Caki2 (cell line): ENCODE measurements around the gene SORL1. TPM values are rescaled to one million over a fixed set of nuclear protein-coding genes. Genes with fewer than 3 reads are reported as not detected.
"Not testable (repeated sequence)": the region's sequence is repeated elsewhere in the genome, so short reads cannot be mapped to it uniquely, and the experiment has no call there.

Source experiments
- DNase-seq: peaks from one replicate; pipeline ENCODE4 v3.0.0-alpha.2; 2015; ENCODE audit warnings: low read depth
- in situ Hi-C: cut with HindIII; loops from 2 replicates; pipeline ENCODE4 v1.10.0; 2016; ENCODE audit warnings: low sequenced_read_pairs, low pct_unique_long_range_greater_than_20kb, mixed read lengths
- total RNA-seq: library from RNA; depleted of rRNA; stranded (reverse); fragments of >200 nt; shearing (Covaris generic); gene quantifications from 2 replicates; pipeline ENCODE4 v1.2.3, GENCODE V29; 2014; ENCODE audit warnings: low replicate concordance

SORL1 gene
- total RNA-seq, 1 experiment from 2014 or later: 15.1 TPM

DNA sequence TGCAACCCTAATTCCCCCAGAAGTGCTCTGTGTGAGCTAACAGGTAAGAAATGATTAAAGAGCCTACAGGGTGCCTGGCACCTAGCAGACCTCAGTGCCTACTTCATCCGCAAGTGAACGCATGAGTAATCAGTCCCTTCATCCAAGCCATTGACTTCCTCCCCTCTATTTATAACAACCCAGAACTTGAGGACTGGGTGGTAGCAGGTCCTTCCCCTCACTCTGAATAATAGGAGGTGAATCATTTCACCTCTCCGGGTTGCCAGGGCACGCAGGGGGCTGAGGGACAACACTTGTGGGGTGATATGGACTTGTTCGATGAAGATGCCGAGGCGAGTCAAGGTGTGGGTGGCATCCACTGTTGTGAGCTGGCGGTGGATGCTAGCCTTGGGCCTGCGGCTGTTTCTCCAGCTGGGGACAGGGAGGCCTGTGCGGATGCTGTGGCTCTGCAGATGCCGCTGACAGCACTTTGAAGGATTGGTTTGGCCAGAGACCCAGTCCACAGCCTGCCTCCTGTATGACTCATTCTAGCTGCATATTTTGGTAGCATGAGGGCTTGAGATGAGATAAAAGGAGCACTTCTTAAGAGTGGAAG lies 12.3 kb downstream of the SORL1 start:
- DNase-seq: peak; percentile 79
- in situ Hi-C loops: no loop called here

DNA sequence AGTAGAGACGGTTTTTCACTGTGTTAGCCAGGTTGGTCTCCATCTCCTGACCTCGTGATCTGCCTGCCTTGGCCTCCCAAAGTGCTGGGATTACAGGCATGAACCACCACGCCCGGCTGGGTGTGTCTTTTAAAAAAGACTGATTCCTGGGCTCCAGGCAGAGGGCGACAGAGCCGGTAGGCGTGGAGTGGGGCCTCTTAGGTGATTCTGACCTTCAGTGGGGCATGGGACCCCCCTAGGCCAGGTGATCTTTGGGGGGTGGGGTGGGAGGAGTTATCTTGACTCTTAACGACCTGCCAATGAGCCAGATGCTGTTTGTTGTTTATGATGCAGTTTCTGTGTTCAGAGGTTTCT lies 13.6 kb downstream of the SORL1 start:
- in situ Hi-C loops: no loop called here
- DNase-seq: no peak

DNA sequence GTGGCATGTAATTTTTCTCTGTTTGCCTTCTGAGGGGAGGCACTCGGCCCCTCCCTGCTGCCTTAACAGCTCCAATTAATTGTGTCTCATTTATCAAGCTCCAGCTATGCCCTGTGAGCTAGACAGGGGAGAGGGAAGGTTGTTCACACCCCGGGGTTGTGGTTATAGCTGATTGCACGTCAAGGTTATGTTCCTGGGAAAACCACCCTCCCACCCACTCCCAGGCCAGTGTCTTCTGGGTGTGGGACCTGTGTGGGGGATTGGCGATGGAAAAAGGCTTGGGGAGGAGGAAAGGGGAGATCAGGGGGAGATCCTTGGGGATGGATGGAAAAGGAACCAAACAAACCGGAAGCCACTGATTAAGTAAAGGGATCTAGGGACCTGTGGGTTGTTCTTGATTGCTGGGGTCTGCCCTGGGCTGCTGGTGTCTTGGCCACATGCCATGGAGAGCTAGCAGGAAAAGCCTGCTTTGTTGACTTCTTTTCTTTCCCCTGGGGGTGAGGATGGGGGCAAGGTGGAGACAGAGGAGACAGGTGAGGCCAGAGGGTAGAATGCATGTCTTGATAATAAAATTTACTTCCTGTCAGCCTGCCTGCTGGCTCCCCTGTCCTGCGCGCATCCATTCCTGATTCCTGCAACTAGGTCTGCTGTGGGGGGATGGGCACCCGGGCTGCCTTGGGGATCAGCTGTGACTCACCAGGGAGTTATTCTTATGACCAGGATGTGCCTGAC lies 14.1 kb downstream of the SORL1 start:
- in situ Hi-C loops: no loop called here
- DNase-seq: peak; percentile 85

DNA sequence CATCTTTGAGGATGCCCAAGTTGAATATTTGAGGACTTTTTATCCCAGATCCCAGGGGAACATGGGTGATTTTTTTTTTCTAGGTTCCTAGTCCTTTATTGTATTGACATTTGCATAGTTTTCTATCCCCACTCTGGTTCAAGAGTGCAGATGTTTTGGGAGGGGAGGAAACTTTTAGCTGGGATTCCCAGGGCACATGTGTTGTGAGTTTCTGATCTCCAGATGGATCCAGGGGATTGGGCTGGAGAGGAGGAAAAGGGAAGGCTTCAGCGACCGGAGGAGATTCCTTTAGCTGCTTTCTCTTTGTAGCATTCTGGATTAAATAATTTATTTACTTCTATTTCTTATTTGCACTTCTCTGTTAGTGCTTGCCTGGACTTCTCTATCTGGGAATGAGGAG lies 15.4 kb downstream of the SORL1 start:
- in situ Hi-C loops: no loop called here
- no peak for DNase-seq

DNA sequence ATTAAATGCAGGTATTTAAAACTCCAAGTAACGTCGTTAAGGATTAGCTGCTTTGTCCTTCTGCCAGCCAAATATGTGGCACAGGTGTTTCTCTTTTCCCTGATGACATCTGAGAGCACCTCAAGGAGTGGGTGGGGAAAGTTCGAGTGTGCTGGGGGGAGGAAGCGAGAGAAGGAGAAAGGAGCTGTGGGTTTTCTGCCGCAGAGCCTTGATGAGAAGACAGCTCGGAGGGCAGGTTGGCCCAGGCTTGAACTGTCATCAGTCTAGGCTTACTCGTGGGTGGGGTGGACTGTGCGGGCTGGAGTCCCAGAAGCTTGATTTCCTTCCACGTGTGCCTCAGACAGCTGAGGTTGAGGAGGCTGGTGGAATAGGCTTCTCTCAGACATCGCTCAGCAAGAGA lies 15.9 kb downstream of the SORL1 start:
- in situ Hi-C loops: no loop called here
- no peak for DNase-seq

DNA sequence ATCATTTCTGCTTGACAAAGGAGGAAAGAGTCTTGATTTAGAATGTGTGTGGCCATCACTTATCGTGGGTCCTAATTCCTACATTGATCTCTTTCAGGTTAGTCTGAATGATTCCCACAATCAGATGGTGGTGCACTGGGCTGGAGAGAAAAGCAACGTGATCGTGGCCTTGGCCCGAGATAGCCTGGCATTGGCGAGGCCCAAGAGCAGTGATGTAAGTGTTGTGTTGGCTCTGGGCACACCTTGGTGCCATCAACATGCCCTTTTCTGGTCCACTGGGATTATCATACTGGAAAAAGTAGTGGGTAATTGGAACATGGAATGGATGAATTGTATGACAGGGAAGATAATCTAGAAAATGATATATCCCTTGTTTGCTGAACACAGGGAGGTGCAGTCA lies 17.8 kb downstream of the SORL1 start:
- in situ Hi-C loops: no loop called here
- no peak for DNase-seq

DNA sequence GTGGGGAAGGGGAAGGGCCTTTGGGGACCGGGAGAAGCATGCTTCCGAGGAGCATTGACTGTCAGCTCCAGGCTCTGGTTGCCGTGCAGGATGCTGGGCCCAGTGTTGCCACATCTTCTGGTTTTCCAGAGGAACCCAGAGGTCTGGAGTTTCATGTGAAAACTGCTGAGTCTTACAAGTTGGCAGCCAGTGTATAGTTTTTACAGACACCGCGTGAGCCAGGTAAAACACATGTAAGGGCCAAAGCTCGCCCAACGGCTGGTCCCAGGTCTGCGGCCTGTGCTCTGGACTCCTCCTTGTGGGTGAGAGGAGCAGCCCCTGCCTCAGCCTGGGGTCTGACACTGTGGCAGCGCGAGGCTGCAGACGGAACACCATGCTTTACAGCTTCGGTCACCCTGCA lies 19.1 kb downstream of the SORL1 start:
- in situ Hi-C loops: no loop called here
- no peak for DNase-seq

DNA sequence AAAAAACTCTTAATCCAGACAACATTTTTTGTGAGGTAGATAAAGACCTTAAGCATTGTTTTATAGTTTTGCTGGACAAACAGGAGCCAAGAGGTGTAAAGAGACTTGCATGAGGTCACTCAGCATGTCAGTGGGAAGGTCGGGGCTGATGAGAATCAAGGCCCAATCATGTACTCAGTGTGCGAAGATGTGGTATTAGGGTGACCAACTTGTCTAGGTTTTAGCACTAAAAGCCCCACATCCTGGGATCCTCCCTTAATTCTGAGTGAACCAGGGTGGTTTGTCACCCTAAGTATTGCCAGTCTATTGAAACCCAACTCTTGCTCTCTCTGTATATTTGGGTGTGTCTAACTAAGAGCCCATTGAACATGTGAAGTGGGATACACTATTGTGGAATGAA lies 20.2 kb downstream of the SORL1 start:
- DNase-seq: no peak
- in situ Hi-C loops: no loop called here

DNA sequence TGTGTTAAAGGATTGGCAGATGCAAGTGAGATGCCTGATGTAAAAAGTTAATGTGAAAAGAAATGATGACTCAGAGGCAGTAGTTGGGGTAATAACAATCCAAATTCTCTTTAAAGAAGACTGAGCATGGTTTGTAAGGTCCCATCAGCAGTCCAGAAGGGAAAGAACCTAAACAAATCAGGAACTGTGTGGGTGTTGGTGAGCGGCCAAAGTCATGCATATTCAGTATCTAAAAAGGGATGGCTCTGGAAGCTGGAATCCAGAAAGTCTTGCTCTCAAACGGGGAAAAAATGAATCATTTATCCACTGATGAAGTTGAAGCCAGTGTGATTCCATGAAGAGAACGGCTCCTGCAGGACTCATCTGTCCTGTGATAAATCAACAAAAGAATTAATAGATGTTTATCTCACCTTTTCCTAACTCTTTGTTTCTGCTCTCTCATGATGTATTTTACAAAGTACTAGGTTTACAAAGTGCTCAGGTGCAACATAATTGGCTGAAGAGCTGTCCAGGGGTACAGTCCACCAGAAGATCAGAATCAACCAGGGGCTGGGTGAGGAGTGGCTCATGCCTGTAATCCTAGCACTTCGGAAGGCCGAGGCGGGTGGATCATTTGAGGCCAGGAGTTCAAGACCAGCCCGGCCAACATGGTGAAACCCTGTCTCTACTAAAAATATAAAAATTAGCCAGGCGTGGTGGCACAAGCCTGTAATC lies 21.1 kb downstream of the SORL1 start:
- peak; percentile 18 for DNase-seq
- in situ Hi-C loops: no loop called here

DNA sequence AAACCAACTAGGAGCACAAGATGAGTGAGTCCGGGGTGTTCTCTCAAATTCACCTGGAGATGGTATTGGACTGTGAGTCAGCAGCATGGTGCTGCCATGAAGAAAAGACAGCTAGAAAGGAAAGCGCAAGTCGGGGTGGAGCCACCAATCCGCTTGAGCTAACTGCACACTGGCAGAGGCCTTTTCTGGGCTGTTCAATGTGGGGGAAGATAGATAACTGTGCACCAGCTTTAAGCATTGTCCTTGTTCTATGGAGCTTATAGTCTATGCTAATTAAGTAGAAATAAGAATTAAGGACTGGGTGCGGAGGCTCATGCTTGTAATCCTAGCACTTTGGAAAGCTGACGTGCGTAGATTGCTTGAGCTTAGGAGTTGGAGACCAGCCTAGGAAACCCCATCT lies 22.6 kb downstream of the SORL1 start:
- DNase-seq: no peak
- in situ Hi-C loops: no loop called here

DNA sequence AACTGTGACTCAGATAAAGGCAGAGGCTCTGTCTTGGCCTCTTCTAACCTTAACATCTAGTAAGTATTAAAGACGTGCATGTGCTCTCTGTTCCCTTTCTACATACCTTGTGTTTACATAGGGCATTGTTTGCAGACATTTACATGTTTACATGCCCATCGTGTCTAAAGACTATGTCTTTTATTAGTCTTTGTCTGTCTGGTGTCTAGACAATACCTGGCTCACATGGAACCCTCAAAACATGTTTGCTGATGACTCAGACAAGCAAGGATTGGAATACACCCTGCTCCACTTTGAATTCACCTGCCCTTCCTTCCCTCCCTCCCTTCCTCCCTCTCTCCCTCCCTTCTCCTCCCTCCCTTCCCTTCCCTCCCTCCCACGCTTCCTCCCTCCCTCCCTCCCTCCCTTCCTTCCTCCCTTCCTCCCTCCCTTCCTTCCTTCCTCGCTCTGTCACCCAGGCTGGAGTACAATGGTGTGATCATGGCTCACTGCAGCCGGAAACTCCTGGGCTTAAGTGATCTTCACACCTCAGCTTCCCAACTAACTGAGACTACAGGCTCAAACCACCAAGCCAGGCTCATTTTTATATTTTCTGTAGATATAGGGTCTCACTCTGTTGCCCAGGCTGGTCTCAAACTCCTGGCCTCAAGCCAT lies 24.4 kb downstream of the SORL1 start:
- in situ Hi-C loops: no loop called here
- DNase-seq: no peak

DNA sequence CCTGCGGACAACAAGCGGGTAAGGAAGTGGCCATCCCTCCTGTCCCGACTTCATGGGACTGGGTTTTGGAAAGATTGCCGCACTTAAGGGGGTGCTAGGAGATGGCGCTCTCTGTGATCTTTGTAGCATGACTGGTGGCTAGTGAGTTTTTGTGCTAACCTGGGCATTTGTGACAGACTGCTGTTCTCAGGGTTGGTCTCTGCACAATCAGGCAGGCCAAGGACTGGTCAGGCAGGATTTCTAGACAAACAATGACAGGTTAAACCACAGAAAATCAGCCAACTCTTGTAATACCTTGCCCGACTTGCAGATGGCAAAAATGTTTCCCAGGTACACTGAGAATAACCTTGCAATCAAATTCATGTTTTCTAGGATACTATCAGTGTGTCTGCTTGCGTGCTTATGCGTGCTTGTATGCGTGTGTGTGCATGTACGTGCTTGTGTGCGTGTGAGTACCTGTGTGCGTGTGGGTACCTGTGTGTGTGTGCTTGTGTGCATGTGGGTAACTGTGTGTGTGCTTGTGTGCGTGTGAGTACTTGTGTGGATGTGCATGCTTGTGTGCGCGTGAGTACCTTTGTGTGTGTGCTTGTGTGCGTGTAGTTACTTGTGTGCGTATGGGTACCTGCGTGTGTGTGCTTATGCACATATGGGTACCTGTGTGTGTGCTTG lies 26.2 kb downstream of the SORL1 start:
- in situ Hi-C loops: no loop called here
- DNase-seq: no peak

DNA sequence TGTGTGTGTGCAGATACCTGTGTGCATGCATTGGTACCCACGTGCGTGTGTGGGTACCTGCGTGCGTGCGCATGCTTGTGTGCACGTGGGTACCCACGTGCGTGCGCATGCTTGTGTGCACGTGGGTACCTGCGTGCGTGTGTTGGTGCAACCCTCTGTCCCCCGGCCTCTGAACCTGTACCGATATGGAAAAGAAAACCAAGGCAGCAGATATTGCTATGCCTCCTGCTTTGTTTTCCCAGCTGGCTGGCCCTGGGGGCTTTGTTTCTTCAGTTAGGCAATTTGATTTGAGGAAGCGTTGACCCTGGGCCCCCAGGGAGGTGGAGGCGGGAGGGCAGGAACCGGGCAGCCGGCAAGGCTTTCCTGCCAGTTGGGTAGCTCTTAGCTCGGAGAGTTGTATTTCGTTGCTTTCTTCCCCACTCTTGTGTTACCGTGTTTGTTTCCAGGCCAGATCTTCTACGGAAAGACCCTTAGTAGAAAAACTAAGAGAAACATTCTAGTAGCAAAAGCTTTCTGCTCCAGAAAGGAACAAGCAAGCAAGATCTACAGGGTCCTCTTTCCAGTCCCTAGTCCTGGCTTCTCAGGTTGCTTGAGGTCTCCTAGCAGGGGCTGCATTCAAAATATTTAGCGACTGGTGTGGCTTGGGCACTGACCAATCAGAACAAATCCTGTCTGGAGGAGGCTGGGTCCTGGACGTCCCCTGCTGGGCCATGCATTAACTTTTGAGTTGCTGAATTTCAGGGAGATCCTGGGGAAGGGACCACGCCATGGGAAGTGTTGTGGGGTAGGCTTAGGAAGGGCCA lies 27.0 kb downstream of the SORL1 start:
- in situ Hi-C loops: no loop called here
- no peak for DNase-seq

DNA sequence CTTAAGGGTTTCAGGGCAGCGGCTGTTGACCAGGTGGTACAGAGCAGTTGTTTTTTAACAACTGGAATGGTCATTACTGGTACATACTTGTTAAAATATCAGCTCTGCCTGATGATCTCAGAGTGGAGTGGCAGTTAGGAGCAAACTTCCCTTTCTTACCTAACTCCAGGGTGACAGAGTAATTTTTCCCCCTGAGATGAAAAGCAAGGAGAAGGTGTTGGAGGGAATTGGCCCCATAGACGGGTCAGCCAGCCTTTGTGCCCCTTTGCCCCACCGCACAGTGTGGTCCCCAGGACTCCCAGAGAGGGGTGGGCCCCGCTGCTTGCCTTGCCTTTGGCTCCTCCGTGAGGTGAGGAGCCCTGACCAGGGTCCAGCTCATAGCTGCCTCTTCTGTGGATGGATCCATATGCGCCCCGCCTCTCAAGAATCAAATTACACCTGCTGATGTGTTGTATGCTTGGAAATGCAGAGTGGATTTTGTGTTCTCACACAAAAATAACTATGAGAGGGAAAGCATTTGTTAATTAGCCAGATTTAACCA lies 27.7 kb downstream of the SORL1 start:
- in situ Hi-C loops: no loop called here

DNA sequence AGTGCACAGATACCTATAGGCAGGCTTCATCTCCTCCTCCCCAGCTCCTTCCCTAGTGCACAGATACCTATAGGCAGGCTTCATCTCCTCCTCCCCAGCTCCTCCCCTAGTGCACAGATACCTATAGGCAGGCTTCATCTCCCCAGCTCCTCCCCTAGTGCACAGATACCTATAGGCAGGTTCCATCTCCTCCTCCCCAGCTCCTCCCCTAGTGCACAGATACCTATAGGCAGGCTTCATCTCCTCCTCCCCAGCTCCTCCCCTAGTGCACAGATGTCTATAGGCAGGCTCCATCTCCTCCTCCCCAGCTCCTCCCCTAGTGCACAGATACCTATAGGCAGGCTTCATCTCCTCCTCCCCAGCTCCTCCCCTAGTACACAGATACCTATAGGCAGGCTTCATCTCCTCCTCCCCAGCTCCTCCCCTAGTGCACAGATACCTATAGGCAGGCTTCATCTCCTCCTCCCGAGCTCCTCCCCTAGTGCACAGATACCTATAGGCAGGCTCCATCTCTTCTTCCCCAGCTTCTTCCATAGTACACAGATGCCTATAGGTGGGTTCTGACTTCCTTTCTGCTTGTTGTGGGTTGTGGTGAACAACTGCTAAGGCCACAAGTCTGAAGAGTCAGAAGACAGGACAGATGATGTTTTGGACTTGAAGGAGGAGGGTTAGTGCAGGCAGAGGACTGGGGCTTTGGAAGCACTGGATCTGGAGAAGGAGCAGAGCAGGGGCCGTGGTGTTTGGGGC lies 29.5 kb downstream of the SORL1 start:
- DNase-seq, in situ Hi-C loops: not testable (repeated sequence)

More for the DNA sequence above, 27.7 kb downstream of the SORL1 start:
- DNase-seq: no peak

DNA sequence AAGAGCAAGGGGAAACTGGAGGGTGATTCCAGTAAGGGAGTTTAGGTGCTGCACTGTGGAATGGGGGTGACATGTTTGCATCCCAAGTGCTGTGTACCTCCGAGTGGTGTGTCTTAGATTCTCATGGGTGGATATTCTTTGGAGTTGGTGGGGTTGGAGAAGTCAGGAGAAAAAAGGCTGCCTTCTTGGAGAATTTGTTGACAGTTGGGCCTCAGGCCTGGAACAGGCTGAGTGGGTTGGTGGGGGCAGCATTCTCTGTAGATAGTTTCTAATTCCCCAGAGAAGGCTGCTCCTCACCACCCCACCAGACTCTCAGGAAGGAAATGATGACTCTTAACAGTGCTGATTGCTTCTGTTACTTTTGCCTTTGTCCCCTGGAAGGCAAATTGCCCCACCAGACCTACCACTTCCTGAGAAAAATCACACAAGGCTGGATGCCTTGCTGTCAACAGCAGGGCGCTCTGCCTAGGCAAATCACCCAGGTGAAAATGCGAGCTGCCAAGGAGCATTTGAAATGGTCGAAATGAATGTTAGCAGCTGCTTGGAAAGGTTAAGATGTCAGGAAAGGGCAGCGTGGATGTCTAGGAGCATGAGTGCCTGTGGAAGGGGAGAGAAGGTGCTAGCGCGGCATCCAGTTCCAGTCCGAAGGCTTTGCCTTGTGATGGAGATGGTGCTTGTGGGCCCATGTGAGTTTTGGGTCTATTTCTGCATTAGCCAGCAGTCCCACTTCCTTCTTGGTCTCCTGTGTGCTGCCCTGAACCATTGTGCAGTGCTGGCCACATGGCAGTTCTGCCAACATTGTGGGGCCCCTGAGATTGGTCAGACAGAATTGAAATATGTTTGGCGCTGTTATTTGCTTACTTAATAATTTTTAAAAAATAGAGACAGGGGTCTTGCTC lies 30.4 kb downstream of the SORL1 start:
- in situ Hi-C loops: no loop called here
- DNase-seq: no peak
